Stimulated activated CD8-positive, alpha-beta memory T cell treated with anti-CD3 and anti-CD28 coated beads, Interleukin-4, amount 100 ng/mL, for 1 hour (primary cell): ENCODE measurements around the gene RSPRY1.
A peak's percentile ranks its signal among the peaks of the same experiment; 100 is the strongest.
"Not testable (repeated sequence)": the region's sequence is repeated elsewhere in the genome, so short reads cannot be mapped to it uniquely, and the experiment has no call there.

Experiments
- DNase-seq, 2 donors: peaks; one replicate each; pipeline ENCODE4 v3.0.0-alpha.2; 2020; ENCODE audit warnings: low read depth in 2 of 2, low spot score in 1 of 2

RSPRY1 gene

GRCh38 chr16:57252148-57252721, 66.1 kb downstream of the RSPRY1 start:
- DNase-seq: no peak

GRCh38 chr16:57253466-57253865, 67.3 kb downstream of the RSPRY1 start:
- no peak for DNase-seq

- DNase-seq: no peak
Observed at GRCh38 chr16:57255686-57256415, 69.7 kb downstream of the RSPRY1 start.

GRCh38 chr16:57256601-57257395, 70.7 kb downstream of the RSPRY1 start:
- DNase-seq: no peak

- no peak for DNase-seq
Observed at GRCh38 chr16:57257455-57258070, 71.4 kb downstream of the RSPRY1 start.

- DNase-seq: no peak
Observed at GRCh38 chr16:57258226-57258909, 72.2 kb downstream of the RSPRY1 start.

GRCh38 chr16:57258910-57259475, 72.9 kb downstream of the RSPRY1 start:
- DNase-seq: no peak

- no peak for DNase-seq
Observed at GRCh38 chr16:57260294-57260929, 74.3 kb downstream of the RSPRY1 start.

- DNase-seq: no peak
Observed at GRCh38 chr16:57261806-57262205, 75.7 kb downstream of the RSPRY1 start.

- no peak for DNase-seq
Observed at GRCh38 chr16:57262841-57263540, 76.9 kb downstream of the RSPRY1 start.

- no peak for DNase-seq
Observed at GRCh38 chr16:57263541-57264351, 77.6 kb downstream of the RSPRY1 start.

GRCh38 chr16:57264381-57264780, 78.3 kb downstream of the RSPRY1 start:
- DNase-seq: no peak

- DNase-seq: no peak
Observed at GRCh38 chr16:57264950-57265371, 78.8 kb downstream of the RSPRY1 start.

GRCh38 chr16:57265850-57266530, 79.9 kb downstream of the RSPRY1 start:
- DNase-seq: no peak

GRCh38 chr16:57266531-57267260, 80.6 kb downstream of the RSPRY1 start:
- DNase-seq: peak in 1 of 2 donors; percentile 7

- not testable (repeated sequence) for DNase-seq
Observed at GRCh38 chr16:57267343-57267742, 81.2 kb downstream of the RSPRY1 start.
